Prostate gland (tissue), 2 donors: Measurements from ENCODE around the gene PLPPR1.
"Not testable (repeated sequence)": the region's sequence is repeated elsewhere in the genome, so short reads cannot be mapped to it uniquely, and the experiment has no call there.

ENCODE experiments used
- CTCF ChIP-seq, 4 experiments: fragments of 200-600 bp in 2 of 4; fragments of 450-650 bp in 2 of 4; sonication (generic) in 2 of 4; IDR thresholded peaks; 1 replicate in 3 of 4; 2 replicates in 1 of 4; pipeline ENCODE4 v1.5.1; 2016 to 2019; ENCODE audit warnings: antibody characterized with exemption in 4 of 4, mild to moderate bottlenecking in 2 of 4, moderate library complexity in 2 of 4
- POLR2A ChIP-seq: fragments of 450-650 bp; IDR thresholded peaks from one replicate; pipeline ENCODE4 v1.6.1; 2016; ENCODE audit warnings: antibody characterized with exemption, mild to moderate bottlenecking
- POLR2AphosphoS5 ChIP-seq: sonication (generic); formaldehyde crosslinking; IDR thresholded peaks from one replicate; pipeline ENCODE4 v1.6.1; 2017; ENCODE audit warnings: antibody characterized with exemption

GRCh38 chr9:101127369-101127768 lies 98.8 kb downstream of the PLPPR1 start:
- TF ChIP-seq CTCF (IDR thresholded peaks at IDR 0.05); POLR2A; POLR2AphosphoS5: not testable (repeated sequence)
